Measurements from ENCODE around the gene BMPR1A.

Gene BMPR1A

GRCh38 chr10:86878983-86879713, 122.7 kb downstream of the BMPR1A start:
- H3K79me1 ChIP-seq (ENCODE audit: low read length), result peaks cover 10% of the 10 kb centered on the region
- no peak overlapping the region for H2BK120ac ChIP-seq (ENCODE audit: low read depth, low read length)
- no peak overlapping the region for H3K18ac ChIP-seq (ENCODE audit: low read length)
- no peak overlapping the region for H2AK5ac ChIP-seq (ENCODE audit: low read length)
- H3K56ac ChIP-seq (ENCODE audit: low read length), result no peak overlapping the region
- no peak overlapping the region for H3K4me3 ChIP-seq (ENCODE audit: low read length)
- H3K4me2 ChIP-seq (ENCODE audit: low read length), result no peak overlapping the region
- H4K8ac ChIP-seq (ENCODE audit: low read depth, low read length), result no peak overlapping the region
- no peak overlapping the region for H3K23ac ChIP-seq (ENCODE audit: low read length)
- no peaks in the 10 kb centered on the region for H3K27me3 ChIP-seq (ENCODE audit: insufficient read depth, low read length, poor library complexity)
- WGBS (ENCODE audit: extremely low coverage, insufficient coverage, low lambda C conversion rate), result no CpG with 5 or more reads among the region's 3 CpGs
- H4K5ac ChIP-seq (ENCODE audit: low read length), result no peak overlapping the region
- peaks cover 25% of the 10 kb centered on the region for H3K79me2 ChIP-seq (ENCODE audit: control insufficient read depth, insufficient read depth, low read length)
- no peak overlapping the region for H3K27ac ChIP-seq (ENCODE audit: low read depth, low read length)
- H3K36me3 ChIP-seq (ENCODE audit: control insufficient read depth, insufficient read depth, low read length), result no peaks in the 10 kb centered on the region
- no peak overlapping the region for H2BK15ac ChIP-seq (replicated peaks; ENCODE audit: low read depth)
- no peak overlapping the region for H3K4ac ChIP-seq (ENCODE audit: low read depth, low read length)
- H2BK5ac ChIP-seq (ENCODE audit: low read length), result no peak overlapping the region
- no peak overlapping the region for H3K9ac ChIP-seq (ENCODE audit: low read length)
- H3K4me1 ChIP-seq (ENCODE audit: control insufficient read depth, low read depth, low read length), result no peaks in the 10 kb centered on the region
- no peak for DNase-seq

GRCh38 chr10:86880971-86881370, 124.6 kb downstream of the BMPR1A start:
- no peak overlapping the region for H3K18ac ChIP-seq (ENCODE audit: low read length)
- no CpG with 5 or more reads among the region's 4 CpGs for WGBS (ENCODE audit: extremely low coverage, insufficient coverage, low lambda C conversion rate)
- H3K9ac ChIP-seq (ENCODE audit: low read length), result no peak overlapping the region
- H3K36me3 ChIP-seq (ENCODE audit: control insufficient read depth, insufficient read depth, low read length), result no peaks in the 10 kb centered on the region
- no peak overlapping the region for H2BK120ac ChIP-seq (ENCODE audit: low read depth, low read length)
- no peak overlapping the region for H3K4me3 ChIP-seq (ENCODE audit: low read length)
- H3K79me1 ChIP-seq (ENCODE audit: low read length), result peaks cover 11% of the 10 kb centered on the region
- no peak overlapping the region for H3K56ac ChIP-seq (ENCODE audit: low read length)
- no peaks in the 10 kb centered on the region for H3K4me1 ChIP-seq (ENCODE audit: control insufficient read depth, low read depth, low read length)
- H2BK5ac ChIP-seq (ENCODE audit: low read length), result no peak overlapping the region
- no peak overlapping the region for H4K5ac ChIP-seq (ENCODE audit: low read length)
- H3K79me2 ChIP-seq (ENCODE audit: control insufficient read depth, insufficient read depth, low read length), result peaks cover 34% of the 10 kb centered on the region
- no peak overlapping the region for H3K4ac ChIP-seq (ENCODE audit: low read depth, low read length)
- H3K27ac ChIP-seq (ENCODE audit: low read depth, low read length), result no peak overlapping the region
- no peak overlapping the region for H2BK15ac ChIP-seq (replicated peaks; ENCODE audit: low read depth)
- DNase-seq, result no peak
- H2AK5ac ChIP-seq (ENCODE audit: low read length), result no peak overlapping the region
- H3K27me3 ChIP-seq (ENCODE audit: insufficient read depth, low read length, poor library complexity), result no peaks in the 10 kb centered on the region
- no peak overlapping the region for H3K23ac ChIP-seq (ENCODE audit: low read length)
- no peak overlapping the region for H3K4me2 ChIP-seq (ENCODE audit: low read length)
- H4K8ac ChIP-seq (ENCODE audit: low read depth, low read length), result no peak overlapping the region

- Histone ChIP-seq H3K27me3 (ENCODE audit: insufficient read depth, low read length, poor library complexity) (no peaks in the 10 kb centered on the region), H2AK5ac (ENCODE audit: low read length) (no peak overlapping the region), H2BK5ac (ENCODE audit: low read length) (no peak overlapping the region), H3K36me3 (ENCODE audit: control insufficient read depth, insufficient read depth, low read length) (no peaks in the 10 kb centered on the region), H3K4me1 (ENCODE audit: control insufficient read depth, low read depth, low read length) (no peaks in the 10 kb centered on the region), H3K9ac (ENCODE audit: low read length) (no peak overlapping the region), H3K23ac (ENCODE audit: low read length) (no peak overlapping the region), H4K5ac (ENCODE audit: low read length) (no peak overlapping the region), H3K56ac (ENCODE audit: low read length) (no peak overlapping the region), H2BK120ac (ENCODE audit: low read depth, low read length) (no peak overlapping the region), H3K79me1 (ENCODE audit: low read length) (peaks cover 4% of the 10 kb centered on the region), H3K27ac (ENCODE audit: low read depth, low read length) (no peak overlapping the region), H3K79me2 (ENCODE audit: control insufficient read depth, insufficient read depth, low read length) (peaks cover 21% of the 10 kb centered on the region), H2BK15ac (replicated peaks; ENCODE audit: low read depth) (no peak overlapping the region), H3K4me2 (ENCODE audit: low read length) (no peak overlapping the region), H3K4me3 (ENCODE audit: low read length) (no peak overlapping the region), H4K8ac (ENCODE audit: low read depth, low read length) (no peak overlapping the region), H3K18ac (ENCODE audit: low read length) (no peak overlapping the region), H3K4ac (ENCODE audit: low read depth, low read length) (no peak overlapping the region)
- no CpG with 5 or more reads among the region's 7 CpGs for WGBS (ENCODE audit: extremely low coverage, insufficient coverage, low lambda C conversion rate)
- DNase-seq, result no peak
These were observed 132.4 kb downstream of the BMPR1A start for GRCh38 chr10:86888585-86889381.

GRCh38 chr10:86889997-86890396, 133.6 kb downstream of the BMPR1A start:
- no peaks in the 10 kb centered on the region for H3K27me3 ChIP-seq (ENCODE audit: insufficient read depth, low read length, poor library complexity)
- no peak overlapping the region for H3K18ac ChIP-seq (ENCODE audit: low read length)
- no peak overlapping the region for H2BK5ac ChIP-seq (ENCODE audit: low read length)
- H3K4me1 ChIP-seq (ENCODE audit: control insufficient read depth, low read depth, low read length), result no peaks in the 10 kb centered on the region
- no CpG with 5 or more reads among the region's 3 CpGs for WGBS (ENCODE audit: extremely low coverage, insufficient coverage, low lambda C conversion rate)
- no peak overlapping the region for H2AK5ac ChIP-seq (ENCODE audit: low read length)
- H3K9ac ChIP-seq (ENCODE audit: low read length), result no peak overlapping the region
- H3K4ac ChIP-seq (ENCODE audit: low read depth, low read length), result no peak overlapping the region
- no peak overlapping the region for H3K27ac ChIP-seq (ENCODE audit: low read depth, low read length)
- peaks cover 4% of the 10 kb centered on the region for H3K79me1 ChIP-seq (ENCODE audit: low read length)
- no peak overlapping the region for H2BK120ac ChIP-seq (ENCODE audit: low read depth, low read length)
- no peak overlapping the region for H2BK15ac ChIP-seq (replicated peaks; ENCODE audit: low read depth)
- DNase-seq, result no peak
- no peak overlapping the region for H4K5ac ChIP-seq (ENCODE audit: low read length)
- no peak overlapping the region for H3K56ac ChIP-seq (ENCODE audit: low read length)
- H3K79me2 ChIP-seq (ENCODE audit: control insufficient read depth, insufficient read depth, low read length), result peaks cover 18% of the 10 kb centered on the region
- no peak overlapping the region for H3K4me3 ChIP-seq (ENCODE audit: low read length)
- no peak overlapping the region for H4K8ac ChIP-seq (ENCODE audit: low read depth, low read length)
- H3K4me2 ChIP-seq (ENCODE audit: low read length), result no peak overlapping the region
- H3K23ac ChIP-seq (ENCODE audit: low read length), result no peak overlapping the region
- no peaks in the 10 kb centered on the region for H3K36me3 ChIP-seq (ENCODE audit: control insufficient read depth, insufficient read depth, low read length)

- Histone ChIP-seq H2BK120ac (ENCODE audit: low read depth, low read length) (no peak overlapping the region), H3K9ac (ENCODE audit: low read length) (no peak overlapping the region), H3K56ac (ENCODE audit: low read length) (no peak overlapping the region), H3K4me1 (ENCODE audit: control insufficient read depth, low read depth, low read length) (no peaks in the 10 kb centered on the region), H3K36me3 (ENCODE audit: control insufficient read depth, insufficient read depth, low read length) (peaks cover 9% of the 10 kb centered on the region), H2BK15ac (replicated peaks; ENCODE audit: low read depth) (no peak overlapping the region), H3K4ac (ENCODE audit: low read depth, low read length) (no peak overlapping the region), H2BK5ac (ENCODE audit: low read length) (no peak overlapping the region), H3K18ac (ENCODE audit: low read length) (no peak overlapping the region), H4K8ac (ENCODE audit: low read depth, low read length) (no peak overlapping the region), H3K79me2 (ENCODE audit: control insufficient read depth, insufficient read depth, low read length) (peaks cover 9% of the 10 kb centered on the region), H3K4me2 (ENCODE audit: low read length) (no peak overlapping the region), H3K27ac (ENCODE audit: low read depth, low read length) (no peak overlapping the region), H3K27me3 (ENCODE audit: insufficient read depth, low read length, poor library complexity) (no peaks in the 10 kb centered on the region), H4K5ac (ENCODE audit: low read length) (no peak overlapping the region), H3K4me3 (ENCODE audit: low read length) (no peak overlapping the region), H2AK5ac (ENCODE audit: low read length) (no peak overlapping the region), H3K23ac (ENCODE audit: low read length) (no peak overlapping the region), H3K79me1 (ENCODE audit: low read length) (peaks cover 8% of the 10 kb centered on the region)
- no peak for DNase-seq
- no CpG with 5 or more reads among the region's 4 CpGs for WGBS (ENCODE audit: extremely low coverage, insufficient coverage, low lambda C conversion rate)
These were observed 142.1 kb downstream of the BMPR1A start for GRCh38 chr10:86898511-86898910.
